ENCODE results near the gene HIC1.

DNA sequence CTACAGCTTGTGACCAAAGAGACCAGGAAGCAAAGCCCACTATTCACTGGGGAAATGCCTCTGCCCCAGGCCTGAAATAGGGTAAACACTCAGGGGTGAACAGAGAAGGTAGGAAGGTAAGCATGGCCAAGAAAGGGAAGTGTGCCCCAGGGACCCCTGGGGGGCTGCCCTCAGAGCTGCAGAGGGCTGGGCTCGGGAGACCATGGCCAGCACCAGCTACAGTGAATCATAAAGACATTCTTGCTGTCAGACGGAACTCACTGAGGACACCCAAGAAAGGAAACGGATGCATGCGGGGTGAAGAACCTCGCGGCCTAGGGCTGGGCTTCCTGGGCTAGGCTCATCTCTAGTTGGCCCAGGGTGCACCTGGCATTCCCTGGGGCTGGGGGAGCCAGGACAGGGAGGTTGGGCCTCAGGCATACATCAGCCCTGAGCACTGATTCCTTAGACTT, 9.6 kb downstream of the HIC1 start:
- TF ChIP-seq CTCF (IDR thresholded peaks at IDR 0.05; ENCODE audit: insufficient read depth, low read length, poor library complexity, severe bottlenecking) = no peak
- no peak for TF ChIP-seq EZH2phosphoT487 (conservative IDR thresholded peaks at IDR 0.05; ENCODE audit: low read length)

All from SU-DHL-6 (cell line).